ENCODE measurements around the gene TTC21A.

Gene TTC21A

GRCh38 chr3:39183211-39184080 is 76.0 kb downstream of the TTC21A start:
- no peak for DNase-seq (ENCODE audit: low read depth)
- no peak for TF ChIP-seq CTCF (IDR thresholded peaks at IDR 0.05; ENCODE audit: control insufficient read depth, insufficient read depth, low read depth, low read length, missing control alignments)

GRCh38 chr3:39184081-39184967 is 76.8 kb downstream of the TTC21A start:
- no peak overlapping the region for H3K4me3 ChIP-seq (ENCODE audit: control insufficient read depth, low read depth, low read length)
- no peak for DNase-seq (ENCODE audit: low read depth)
- TF ChIP-seq CTCF (IDR thresholded peaks at IDR 0.05; ENCODE audit: control insufficient read depth, insufficient read depth, low read depth, low read length, missing control alignments) = no peak

More at GRCh38 chr3:39183211-39184080, 76.0 kb downstream of the TTC21A start:
- no peak overlapping the region for H3K4me3 ChIP-seq (ENCODE audit: control insufficient read depth, low read depth, low read length)

- no peak for DNase-seq (ENCODE audit: low read depth)
- H3K4me3 ChIP-seq (ENCODE audit: control insufficient read depth, low read depth, low read length) = no peak overlapping the region
- TF ChIP-seq CTCF (IDR thresholded peaks at IDR 0.05; ENCODE audit: control insufficient read depth, insufficient read depth, low read depth, low read length, missing control alignments) = no peak
Observed at GRCh38 chr3:39184968-39185285, 77.4 kb downstream of the TTC21A start.

- no peak overlapping the region for H3K4me3 ChIP-seq (ENCODE audit: control insufficient read depth, low read depth, low read length)
- TF ChIP-seq CTCF (IDR thresholded peaks at IDR 0.05; ENCODE audit: control insufficient read depth, insufficient read depth, low read depth, low read length, missing control alignments) = no peak
- no peak for DNase-seq (ENCODE audit: low read depth)
Observed at GRCh38 chr3:39185326-39185958, 78.0 kb downstream of the TTC21A start.

- DNase-seq (ENCODE audit: low read depth) = no peak
- TF ChIP-seq CTCF (IDR thresholded peaks at IDR 0.05; ENCODE audit: control insufficient read depth, insufficient read depth, low read depth, low read length, missing control alignments) = no peak
- no peak overlapping the region for H3K4me3 ChIP-seq (ENCODE audit: control insufficient read depth, low read depth, low read length)
Observed at GRCh38 chr3:39185959-39186691, 78.6 kb downstream of the TTC21A start.

- TF ChIP-seq CTCF (IDR thresholded peaks at IDR 0.05; ENCODE audit: control insufficient read depth, insufficient read depth, low read depth, low read length, missing control alignments) = no peak
- H3K4me3 ChIP-seq (ENCODE audit: control insufficient read depth, low read depth, low read length) = no peak overlapping the region
- no peak for DNase-seq (ENCODE audit: low read depth)
Observed at GRCh38 chr3:39186692-39187151, 79.2 kb downstream of the TTC21A start.
